Measurements from ENCODE around the gene NEGR1. TPM values are rescaled to one million over a fixed set of nuclear protein-coding genes. Genes with fewer than 3 reads are reported as not detected.

Gene NEGR1
- total RNA-seq, 1 experiment from 2014 or later = 19.2 TPM

DNA sequence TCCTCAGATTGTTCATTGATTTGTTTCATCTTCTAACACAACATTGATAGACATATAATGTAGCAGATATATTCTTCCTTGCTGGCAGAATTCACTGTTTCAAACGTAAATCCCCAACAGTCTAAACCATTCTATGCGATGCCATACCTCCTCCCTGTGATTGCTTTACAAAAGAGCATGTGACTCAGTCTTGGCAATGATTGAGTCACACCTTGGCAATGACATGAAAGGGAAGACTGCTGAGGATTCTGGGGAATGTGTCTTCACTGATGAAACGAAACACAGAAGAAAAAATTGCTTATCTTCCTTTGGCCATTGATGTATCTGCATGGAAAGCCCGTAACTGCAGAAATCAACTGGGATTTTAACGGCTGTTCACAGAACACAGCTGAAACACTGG is 791.9 kb downstream of the NEGR1 start:
- Mint-ChIP-seq H3K27ac (ENCODE audit: unreplicated experiment) (no peak overlapping the region), H3K27me3 (ENCODE audit: unreplicated experiment) (no peaks in the 10 kb centered on the region), H3K4me1 (ENCODE audit: low read depth, unreplicated experiment) (no peaks in the 10 kb centered on the region), H3K4me3 (ENCODE audit: low read depth, unreplicated experiment) (no peak overlapping the region), H3K9me3 (ENCODE audit: low read depth, unreplicated experiment) (peaks cover 10% of the 10 kb centered on the region), H3K36me3 (ENCODE audit: insufficient read depth, unreplicated experiment) (no peaks in the 10 kb centered on the region)
- CTCF ChIA-PET = no interaction called here
- BruUV-seq (replicated peaks) = no TSS peak
- TF ChIP-seq, protein P1, sequence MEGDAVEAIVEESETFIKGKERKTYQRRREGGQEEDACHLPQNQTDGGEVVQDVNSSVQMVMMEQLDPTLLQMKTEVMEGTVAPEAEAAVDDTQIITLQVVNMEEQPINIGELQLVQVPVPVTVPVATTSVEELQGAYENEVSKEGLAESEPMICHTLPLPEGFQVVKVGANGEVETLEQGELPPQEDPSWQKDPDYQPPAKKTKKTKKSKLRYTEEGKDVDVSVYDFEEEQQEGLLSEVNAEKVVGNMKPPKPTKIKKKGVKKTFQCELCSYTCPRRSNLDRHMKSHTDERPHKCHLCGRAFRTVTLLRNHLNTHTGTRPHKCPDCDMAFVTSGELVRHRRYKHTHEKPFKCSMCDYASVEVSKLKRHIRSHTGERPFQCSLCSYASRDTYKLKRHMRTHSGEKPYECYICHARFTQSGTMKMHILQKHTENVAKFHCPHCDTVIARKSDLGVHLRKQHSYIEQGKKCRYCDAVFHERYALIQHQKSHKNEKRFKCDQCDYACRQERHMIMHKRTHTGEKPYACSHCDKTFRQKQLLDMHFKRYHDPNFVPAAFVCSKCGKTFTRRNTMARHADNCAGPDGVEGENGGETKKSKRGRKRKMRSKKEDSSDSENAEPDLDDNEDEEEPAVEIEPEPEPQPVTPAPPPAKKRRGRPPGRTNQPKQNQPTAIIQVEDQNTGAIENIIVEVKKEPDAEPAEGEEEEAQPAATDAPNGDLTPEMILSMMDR (IDR thresholded peaks at IDR 0.05; ENCODE audit: unreplicated experiment) = no peak
- intact Hi-C loops (cut with micrococcal nuclease; ENCODE audit: unreplicated experiment) = no loop called here
- DNase-seq = no peak

DNA sequence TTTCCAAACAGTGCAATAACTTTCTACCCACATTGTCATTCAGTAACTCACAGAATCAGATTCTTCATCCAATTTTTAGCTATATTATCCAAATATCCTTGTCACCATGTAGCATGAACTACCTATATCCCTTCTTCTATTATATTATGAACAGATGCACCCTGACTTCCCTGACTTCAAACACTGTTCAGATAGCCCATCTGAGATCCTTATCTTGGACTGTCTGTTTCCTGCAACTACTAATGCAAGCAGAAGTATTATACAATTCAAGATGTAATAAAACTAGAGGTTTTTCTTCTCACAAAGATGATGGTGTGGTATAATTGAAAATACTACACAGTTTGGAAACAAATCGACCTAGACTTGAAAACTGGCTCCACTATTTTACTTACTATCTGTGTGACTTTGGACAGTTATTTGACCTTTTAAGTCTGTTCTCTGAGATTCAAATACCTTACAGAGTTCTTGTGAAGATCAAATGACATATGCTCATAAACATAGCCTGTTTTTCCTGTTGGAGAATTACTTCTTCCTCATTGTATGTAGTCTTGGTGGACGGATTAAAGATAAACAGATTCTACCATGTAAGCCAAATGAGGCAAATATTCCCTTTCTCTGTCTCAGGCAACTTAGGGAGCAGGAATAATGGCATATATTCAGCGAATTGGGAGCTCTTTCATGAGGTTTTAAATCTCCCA is 793.6 kb downstream of the NEGR1 start:
- no peak overlapping the region for H3K27ac Mint-ChIP-seq (ENCODE audit: unreplicated experiment)
- DNase-seq = no peak
- peaks cover 6% of the 10 kb centered on the region for H3K9me3 Mint-ChIP-seq (ENCODE audit: low read depth, unreplicated experiment)
- H3K4me1 Mint-ChIP-seq (ENCODE audit: low read depth, unreplicated experiment) = no peaks in the 10 kb centered on the region
- intact Hi-C loops (cut with micrococcal nuclease; ENCODE audit: unreplicated experiment) = no loop called here
- TF ChIP-seq, protein P1 (IDR thresholded peaks at IDR 0.05; ENCODE audit: unreplicated experiment) = no peak
- H3K36me3 Mint-ChIP-seq (ENCODE audit: insufficient read depth, unreplicated experiment) = no peaks in the 10 kb centered on the region
- CTCF ChIA-PET = no interaction called here
- no peak overlapping the region for H3K4me3 Mint-ChIP-seq (ENCODE audit: low read depth, unreplicated experiment)
- no peaks in the 10 kb centered on the region for H3K27me3 Mint-ChIP-seq (ENCODE audit: unreplicated experiment)
- no TSS peak for BruUV-seq (replicated peaks)

DNA sequence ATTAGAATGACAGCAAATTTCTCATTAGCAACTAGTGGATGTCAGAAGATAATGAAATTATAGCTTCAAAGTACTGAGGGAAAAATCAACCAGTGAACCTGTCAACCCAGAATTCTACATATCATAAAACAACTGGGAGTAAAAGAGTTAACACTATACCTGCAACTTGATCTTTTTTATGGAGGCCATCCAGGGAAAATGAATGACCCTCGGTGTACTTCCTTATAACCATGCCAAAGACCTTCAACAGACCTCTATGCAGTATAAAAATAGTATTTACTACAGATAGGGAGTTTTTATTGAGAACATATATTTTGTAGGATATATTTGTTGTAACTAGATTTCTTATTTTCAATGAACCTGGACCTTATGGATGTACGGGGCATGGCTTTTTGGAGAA is 809.0 kb downstream of the NEGR1 start:
- DNase-seq = no peak
- Mint-ChIP-seq H3K36me3 (ENCODE audit: insufficient read depth, unreplicated experiment) (no peaks in the 10 kb centered on the region), H3K4me1 (ENCODE audit: low read depth, unreplicated experiment) (no peaks in the 10 kb centered on the region), H3K9me3 (ENCODE audit: low read depth, unreplicated experiment) (peaks cover 7% of the 10 kb centered on the region), H3K4me3 (ENCODE audit: low read depth, unreplicated experiment) (no peak overlapping the region), H3K27me3 (ENCODE audit: unreplicated experiment) (no peaks in the 10 kb centered on the region), H3K27ac (ENCODE audit: unreplicated experiment) (no peak overlapping the region)
- intact Hi-C loops (cut with micrococcal nuclease; ENCODE audit: unreplicated experiment) = no loop called here
- BruUV-seq (replicated peaks) = no TSS peak
- CTCF ChIA-PET = no interaction called here
- TF ChIP-seq, protein P1 (IDR thresholded peaks at IDR 0.05; ENCODE audit: unreplicated experiment) = no peak

DNA sequence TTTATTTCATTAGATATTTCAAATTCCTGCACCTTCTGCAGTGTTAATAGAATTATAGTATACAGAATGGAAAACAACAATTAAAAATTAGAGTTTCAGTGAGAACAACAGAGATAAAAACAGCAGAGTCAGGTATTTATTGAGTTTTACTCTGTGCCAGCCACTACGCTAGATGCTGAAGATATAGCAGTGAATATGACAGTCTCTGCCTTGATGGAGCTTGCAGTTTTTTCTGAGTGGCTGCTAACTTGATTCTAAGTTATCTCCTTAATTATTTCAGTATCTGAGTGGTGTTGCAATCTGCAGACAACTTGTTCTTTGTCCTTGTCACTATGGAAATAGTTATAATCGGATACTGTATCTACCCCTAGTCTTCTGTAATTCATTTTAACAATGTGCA is 817.2 kb downstream of the NEGR1 start:
- intact Hi-C loops (cut with micrococcal nuclease; ENCODE audit: unreplicated experiment) = no loop called here
- H3K4me1 Mint-ChIP-seq (ENCODE audit: low read depth, unreplicated experiment) = no peaks in the 10 kb centered on the region
- H3K4me3 Mint-ChIP-seq (ENCODE audit: low read depth, unreplicated experiment) = no peak overlapping the region
- CTCF ChIA-PET = no interaction called here
- DNase-seq = no peak
- no peak overlapping the region for H3K27ac Mint-ChIP-seq (ENCODE audit: unreplicated experiment)
- BruUV-seq (replicated peaks) = no TSS peak
- TF ChIP-seq, protein P1 (IDR thresholded peaks at IDR 0.05; ENCODE audit: unreplicated experiment) = no peak
- H3K27me3 Mint-ChIP-seq (ENCODE audit: unreplicated experiment) = no peaks in the 10 kb centered on the region
- H3K9me3 Mint-ChIP-seq (ENCODE audit: low read depth, unreplicated experiment) = peaks cover 3% of the 10 kb centered on the region
- no peaks in the 10 kb centered on the region for H3K36me3 Mint-ChIP-seq (ENCODE audit: insufficient read depth, unreplicated experiment)

All from Calu3 (cell line).